GM23338 (cell line): Measurements from ENCODE around the gene HMGN1. TPM values are rescaled to one million over a fixed set of nuclear protein-coding genes. Genes with fewer than 3 reads are reported as not detected.
A peak's percentile ranks its signal among the peaks of the same experiment; 100 is the strongest.

Source experiments
- ATAC-seq: fragments of 200-7000 bp; cut with Tn5 transposase; 3 replicates; pipeline ENCODE4 v1.9.1; 2020
- DNase-seq: peaks from one replicate; pipeline ENCODE4 v3.0.0-alpha.2; 2015; ENCODE audit warnings: low spot score
- H2AFZ ChIP-seq: fragments of 200-600 bp; sonication (generic); 2 replicates; pipeline ENCODE4 v1.8.0; 2016; ENCODE audit warnings: antibody characterized with exemption, mild to moderate bottlenecking, moderate library complexity
- H3F3A ChIP-seq: fragments of 200-600 bp; sonication (generic); replicated peaks from 2 replicates; pipeline ENCODE4 v1.8.0; 2017; ENCODE audit warnings: antibody characterized with exemption, mixed run types, low read depth
- H3K27ac ChIP-seq: fragments of 200-600 bp; sonication (generic); 2 replicates; pipeline ENCODE4 v1.6.1; 2016; ENCODE audit warnings: low read depth
- H3K27me3 ChIP-seq: fragments of 200-600 bp; sonication (generic); 2 replicates; pipeline ENCODE4 v1.8.0; 2016; ENCODE audit warnings: mild to moderate bottlenecking, mixed run types, moderate library complexity; ENCODE audit not compliant: insufficient read depth
- H3K36me3 ChIP-seq: fragments of 200-600 bp; sonication (generic); 2 replicates; pipeline ENCODE4 v1.8.0; 2016; ENCODE audit warnings: mild to moderate bottlenecking; ENCODE audit not compliant: insufficient read depth
- H3K4me1 ChIP-seq: fragments of 200-600 bp; sonication (generic); 2 replicates; pipeline ENCODE4 v1.8.0; 2016; ENCODE audit warnings: mild to moderate bottlenecking, moderate library complexity; ENCODE audit not compliant: insufficient read depth
- H3K4me2 ChIP-seq: fragments of 200-600 bp; sonication (generic); 2 replicates; pipeline ENCODE4 v1.7.1; 2017; ENCODE audit warnings: mixed run types
- H3K4me3 ChIP-seq: fragments of 200-600 bp; sonication (generic); 2 replicates; pipeline ENCODE4 v1.6.1; 2016; ENCODE audit warnings: mixed run types
- H3K79me2 ChIP-seq: fragments of 200-600 bp; sonication (generic); replicated peaks from 2 replicates; pipeline ENCODE4 v1.8.0; 2017; ENCODE audit warnings: mild to moderate bottlenecking; ENCODE audit not compliant: insufficient read depth
- H3K9me2 ChIP-seq: fragments of 200-600 bp; sonication (generic); 2 replicates; pipeline ENCODE4 v1.8.0; 2017; ENCODE audit not compliant: insufficient read depth
- H4K20me1 ChIP-seq: fragments of 200-600 bp; sonication (generic); replicated peaks from 2 replicates; pipeline ENCODE4 v1.8.0; 2017; ENCODE audit warnings: mild to moderate bottlenecking; ENCODE audit not compliant: insufficient read depth
- H3K27ac Mint-ChIP-seq: 2 replicates; pipeline ENCODE4 v1.8.0; 2020; ENCODE audit warnings: inconsistent platforms, mild to moderate bottlenecking, moderate library complexity, mixed read lengths
- H3K27me3 Mint-ChIP-seq: 3 replicates; pipeline ENCODE4 v1.8.0; 2022; ENCODE audit warnings: low read depth, mild to moderate bottlenecking, moderate library complexity, mixed read lengths, inconsistent platforms; ENCODE audit not compliant: insufficient read depth, poor library complexity
- H3K36me3 Mint-ChIP-seq: 3 replicates; pipeline ENCODE4 v1.8.0; 2021; ENCODE audit warnings: low read depth, mild to moderate bottlenecking, inconsistent platforms, moderate library complexity, mixed read lengths
- H3K4me1 Mint-ChIP-seq: 3 replicates; pipeline ENCODE4 v1.8.0; 2020; ENCODE audit warnings: mild to moderate bottlenecking, inconsistent platforms, mixed read lengths
- H3K4me3 Mint-ChIP-seq: 3 replicates; pipeline ENCODE4 v1.8.0; 2021; ENCODE audit warnings: moderate library complexity, mild to moderate bottlenecking, inconsistent platforms, mixed read lengths
- H3K9me3 Mint-ChIP-seq: 3 replicates; pipeline ENCODE4 v1.8.0; 2020; ENCODE audit warnings: moderate library complexity, mild to moderate bottlenecking, inconsistent platforms, mixed read lengths
- CREB1 ChIP-seq: fragments of 250-450 bp; sonication (Bioruptor Pico); IDR thresholded peaks from 2 replicates; pipeline ENCODE4 v1.5.0; 2020; ENCODE audit warnings: low read depth, mild to moderate bottlenecking, moderate library complexity
- CTCF ChIP-seq, 2 experiments: fragments of 200-600 bp in 1 of 2; sonication (generic) in 1 of 2; conservative IDR thresholded peaks; 2 replicates each; pipeline versions ENCODE4 v1.5.1 to v1.6.1; 2016 to 2017; ENCODE audit warnings: antibody characterized with exemption in 2 of 2, low read depth in 2 of 2, mild to moderate bottlenecking in 2 of 2, moderate library complexity in 1 of 2
- ETS1 ChIP-seq: IDR thresholded peaks from 2 replicates; pipeline ENCODE4 v1.6.1; 2016; ENCODE audit warnings: antibody characterized with exemption
- EZH2 ChIP-seq: fragments of 200-600 bp; sonication (generic); IDR thresholded peaks from one replicate; pipeline ENCODE4 v1.8.0; 2017; ENCODE audit warnings: antibody characterized with exemption, mild to moderate bottlenecking, low read depth; ENCODE audit not compliant: unreplicated experiment
- EZH2phosphoT487 ChIP-seq: fragments of 200-600 bp; sonication (generic); IDR thresholded peaks from one replicate; pipeline ENCODE4 v1.8.1; 2018; ENCODE audit warnings: antibody characterized with exemption; ENCODE audit not compliant: unreplicated experiment
- JUNB ChIP-seq: IDR thresholded peaks from one replicate; pipeline ENCODE4 v1.6.1; 2016; ENCODE audit warnings: antibody characterized with exemption; ENCODE audit not compliant: unreplicated experiment
- NANOG ChIP-seq: IDR thresholded peaks from 2 replicates; pipeline ENCODE4 v1.6.1; 2016; ENCODE audit warnings: antibody characterized with exemption, borderline replicate concordance
- POLR2AphosphoS5 ChIP-seq: IDR thresholded peaks from 2 replicates; pipeline ENCODE4 v1.6.1; 2016; ENCODE audit warnings: antibody characterized with exemption, low read depth
- REST ChIP-seq: IDR thresholded peaks from one replicate; pipeline ENCODE4 v1.6.1; 2018; ENCODE audit warnings: antibody characterized with exemption; ENCODE audit not compliant: unreplicated experiment
- STAT1 ChIP-seq: IDR thresholded peaks from one replicate; pipeline ENCODE4 v1.6.1; 2016; ENCODE audit warnings: antibody characterized with exemption; ENCODE audit not compliant: unreplicated experiment
- ZNF114 ChIP-seq: fragments of 250-450 bp; sonication (Bioruptor Pico); IDR thresholded peaks from 2 replicates; pipeline ENCODE4 v1.5.0; 2020; ENCODE audit warnings: mild to moderate bottlenecking, moderate library complexity
- ZNF331 ChIP-seq: fragments of 250-450 bp; sonication (Bioruptor Pico); IDR thresholded peaks from 2 replicates; pipeline ENCODE4 v1.5.0; 2020; ENCODE audit warnings: low read depth, mild to moderate bottlenecking, moderate library complexity
- ZNF462 ChIP-seq: fragments of 250-450 bp; sonication (Bioruptor Pico); IDR thresholded peaks from 2 replicates; pipeline ENCODE4 v1.5.0; 2020; ENCODE audit warnings: mild to moderate bottlenecking, moderate library complexity
- polyA plus RNA-seq: library from polyadenylated mRNA; unstranded; fragments of >200 nt; fragmentation: Nextera tagmentation; extraction: Ambion mirVana; gene quantifications from 2 replicates; pipeline ENCODE4 v1.2.1, GENCODE V29; 2016
- total RNA-seq: library from RNA; depleted of rRNA; stranded (reverse); fragments of >200 nt; shearing (Covaris generic); gene quantifications from 2 replicates; pipeline ENCODE4 v1.2.3, GENCODE V29; 2014

The HMGN1 gene
- total and polyA plus RNA-seq, 2 experiments from 2014 or later, result 403 to 889 TPM

- Histone ChIP-seq H3K27me3 (no peaks in the 10 kb centered on the region), H3F3A (peaks cover 32% of the 10 kb centered on the region), H3K9me2 (no peaks in the 10 kb centered on the region), H3K4me1 (peaks cover 54% of the 10 kb centered on the region), H3K36me3 (peaks cover 45% of the 10 kb centered on the region; the same call in 1 of the 2 replicates), H3K4me3 (peak overlapping the region; percentile 87), H3K4me2 (peak overlapping the region; percentile 77), H3K27ac (no peak overlapping the region), H2AFZ (no peak overlapping the region), H4K20me1 (peaks cover 28% of the 10 kb centered on the region), H3K79me2 (peaks cover 40% of the 10 kb centered on the region)
- ATAC-seq (no peak), DNase-seq (no peak)
- H3K27ac Mint-ChIP-seq, result no peak overlapping the region
- no peaks in the 10 kb centered on the region for H3K9me3 Mint-ChIP-seq
- peaks cover 48% of the 10 kb centered on the region for H3K4me1 Mint-ChIP-seq
- TF ChIP-seq CREB1 (CRISPR knock-in tag) (no peak), STAT1 (no peak), ZNF331 (CRISPR knock-in tag) (no peak), EZH2phosphoT487 (no peak), POLR2AphosphoS5 (no peak), ZNF462 (CRISPR knock-in tag) (no peak), REST (no peak), NANOG (no peak), JUNB (no peak), ZNF114 (CRISPR knock-in tag) (no peak), CTCF (conservative IDR thresholded peaks at IDR 0.05; ENCODE audit: low read depth in 2 of 2) (no peak), ETS1 (no peak), EZH2 (no peak)
- peaks cover 9% of the 10 kb centered on the region for H3K27me3 Mint-ChIP-seq
- H3K4me3 Mint-ChIP-seq, result peak overlapping the region; percentile 92
- H3K36me3 Mint-ChIP-seq, result peaks cover 70% of the 10 kb centered on the region
Observed at GRCh38 chr21:39346206-39346605, 2.7 kb downstream of the HMGN1 start.
